GM10248 (cell line): ENCODE data around the gene OR5H15.
"Not testable (repeated sequence)": the region's sequence is repeated elsewhere in the genome, so short reads cannot be mapped to it uniquely, and the experiment has no call there.

Source experiments
- CTCF ChIA-PET: fragments of 300-600 bp; sonication (Branson Sonifier 250); formaldehyde crosslinking; extraction: SDS; loops from one replicate; lab custom pipeline; 2021; ENCODE audit warnings: antibody characterized with exemption; lab: Yijun Ruan, JAX
- POLR2A ChIA-PET: fragments of 350-650 bp; sonication (Branson Sonifier 250); formaldehyde crosslinking; extraction: SDS; loops from one replicate; lab custom pipeline; 2020; ENCODE audit warnings: antibody characterized with exemption; lab: Yijun Ruan, JAX
- DNase-seq: peaks from one replicate; pipeline ENCODE4 v3.0.0; 2012; ENCODE audit errors: extremely low spot score
- TF ChIP-seq, protein P1 (sequence below): IDR thresholded peaks from 2 replicates; pipeline ENCODE4 v1.5.1; 2012; ENCODE audit warnings: mild to moderate bottlenecking, low read depth; ENCODE audit errors: extremely low read depth, missing control alignments, control extremely low read depth

OR5H15 gene

DNA sequence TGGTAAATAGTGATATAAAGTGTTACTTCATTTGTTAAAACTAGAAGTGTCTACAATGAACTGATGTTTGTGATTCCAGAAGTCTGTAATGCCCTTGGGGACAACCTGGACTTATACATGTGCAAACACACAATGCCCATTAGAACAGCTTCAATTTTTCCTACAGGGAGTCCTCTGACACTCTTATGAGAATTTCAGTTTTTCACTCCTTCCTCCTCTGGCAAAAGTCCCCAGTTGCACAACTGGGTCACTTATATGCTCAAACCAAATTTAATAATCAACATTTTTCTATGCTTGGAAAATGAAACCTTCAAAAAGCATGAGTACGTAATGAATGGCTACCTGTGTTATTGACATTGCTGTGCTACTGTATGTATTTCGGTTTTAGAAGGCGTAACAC is at the start of gene OR5H15:
Gene OR5H15, plus strand, starts transcription at position 301 of the 400 bp plus-strand sequence. CDS start 2,004 bp downstream, outside the sequence.
- ChIA-PET POLR2A (no interaction called here), CTCF (no interaction called here)
- no peak for DNase-seq
- TF ChIP-seq, protein P1, sequence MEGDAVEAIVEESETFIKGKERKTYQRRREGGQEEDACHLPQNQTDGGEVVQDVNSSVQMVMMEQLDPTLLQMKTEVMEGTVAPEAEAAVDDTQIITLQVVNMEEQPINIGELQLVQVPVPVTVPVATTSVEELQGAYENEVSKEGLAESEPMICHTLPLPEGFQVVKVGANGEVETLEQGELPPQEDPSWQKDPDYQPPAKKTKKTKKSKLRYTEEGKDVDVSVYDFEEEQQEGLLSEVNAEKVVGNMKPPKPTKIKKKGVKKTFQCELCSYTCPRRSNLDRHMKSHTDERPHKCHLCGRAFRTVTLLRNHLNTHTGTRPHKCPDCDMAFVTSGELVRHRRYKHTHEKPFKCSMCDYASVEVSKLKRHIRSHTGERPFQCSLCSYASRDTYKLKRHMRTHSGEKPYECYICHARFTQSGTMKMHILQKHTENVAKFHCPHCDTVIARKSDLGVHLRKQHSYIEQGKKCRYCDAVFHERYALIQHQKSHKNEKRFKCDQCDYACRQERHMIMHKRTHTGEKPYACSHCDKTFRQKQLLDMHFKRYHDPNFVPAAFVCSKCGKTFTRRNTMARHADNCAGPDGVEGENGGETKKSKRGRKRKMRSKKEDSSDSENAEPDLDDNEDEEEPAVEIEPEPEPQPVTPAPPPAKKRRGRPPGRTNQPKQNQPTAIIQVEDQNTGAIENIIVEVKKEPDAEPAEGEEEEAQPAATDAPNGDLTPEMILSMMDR: no peak

DNA sequence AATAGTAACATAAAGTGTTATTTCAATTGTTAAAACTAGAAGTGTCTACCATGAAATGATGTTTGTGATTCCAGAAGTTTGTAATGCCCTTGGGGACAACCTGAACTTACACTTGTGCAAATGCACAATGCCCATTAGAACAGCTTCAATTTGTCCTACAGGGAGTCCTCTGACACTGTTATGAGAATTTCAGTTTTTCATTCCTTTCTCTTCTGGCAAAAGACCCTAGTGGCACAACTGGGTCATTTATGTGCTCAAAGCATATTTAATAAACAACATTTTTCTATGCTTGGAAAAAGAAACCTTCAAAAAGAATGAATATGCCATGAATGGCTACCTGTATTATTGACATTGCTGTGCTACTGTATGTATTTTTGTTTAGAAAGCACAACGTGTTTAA is 36.1 kb upstream of the OR5H15 start, which contains the start of gene OR5H1:
Gene OR5H1, plus strand, starts transcription at position 301 of the 400 bp plus-strand sequence. CDS start 1,977 bp downstream, outside the sequence.
- DNase-seq: no peak
- ChIA-PET CTCF (no interaction called here), POLR2A (no interaction called here)
- TF ChIP-seq, protein P1: no peak

- DNase-seq: no peak
- TF ChIP-seq, protein P1: no peak
- ChIA-PET CTCF (interaction anchor here (1.3 to 1.5 kb wide), 2 partner anchors 10 to 25 kb away, joined by 3 to 4 read pairs; no protein-coding TSS in a partner anchor), POLR2A (no interaction called here)
Measured at GRCh38 chr3:98136631-98137030, 29.9 kb upstream of the OR5H15 start.

- POLR2A ChIA-PET, DNase-seq: not testable (repeated sequence)
- CTCF ChIA-PET: interaction anchor here (1.3 kb wide), 1 partner anchor 12 kb away, joined by 5 read pairs; no protein-coding TSS in a partner anchor
Measured at GRCh38 chr3:98137826-98138557, 28.5 kb upstream of the OR5H15 start.

- DNase-seq: no peak
- ChIA-PET CTCF (interaction anchor here (2.0 kb wide), 1 partner anchor 188 kb away, joined by 5 read pairs; no protein-coding TSS in a partner anchor), POLR2A (no interaction called here)
- TF ChIP-seq, protein P1: no peak
Measured at GRCh38 chr3:98140531-98140930, 26.0 kb upstream of the OR5H15 start.

DNA sequence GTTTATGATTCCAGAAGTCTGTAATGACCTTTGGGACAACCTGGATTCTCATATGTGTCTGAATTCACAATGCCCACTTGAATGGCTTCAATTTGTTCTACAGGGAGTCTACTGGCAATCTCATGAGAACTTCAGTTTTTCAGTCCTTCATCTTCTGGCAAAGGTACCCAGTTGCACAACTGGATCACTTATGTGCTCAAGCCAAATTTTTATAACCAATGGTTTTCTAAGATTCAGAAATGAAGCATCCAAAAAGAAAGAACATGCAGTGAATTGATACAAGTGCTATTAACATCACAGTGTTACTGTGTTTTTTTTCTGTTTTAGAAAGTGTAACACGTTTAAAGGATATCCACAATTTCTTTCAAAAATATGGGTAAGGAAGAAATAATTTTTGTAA is 19.3 kb upstream of the OR5H15 start, which contains the start of gene OR5H14:
Gene OR5H14, plus strand, starts transcription at position 301 of the 400 bp plus-strand sequence. CDS start 1,907 bp downstream, outside the sequence.
- POLR2A ChIA-PET: no interaction called here
- TF ChIP-seq, protein P1: no peak

DNA sequence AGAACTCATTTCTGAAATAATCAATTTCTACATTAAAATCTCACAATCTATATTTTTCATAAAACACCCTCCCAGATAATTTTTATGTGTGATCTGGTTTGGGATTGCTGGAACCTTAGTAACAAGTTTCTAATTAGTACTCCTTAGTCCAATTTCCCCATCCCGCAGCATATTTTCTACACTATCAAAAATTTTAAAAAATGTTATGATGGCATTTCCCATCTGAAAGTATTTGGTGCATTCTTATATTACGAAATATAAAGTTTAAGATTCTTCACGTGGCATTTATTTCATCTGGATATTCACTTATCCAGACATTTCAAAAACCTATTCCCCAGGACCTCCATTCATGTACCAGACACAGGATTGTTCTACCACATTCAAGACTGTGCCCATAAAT is 17.7 kb upstream of the OR5H15 start:
- DNase-seq: no peak
- TF ChIP-seq, protein P1: no peak
- ChIA-PET POLR2A (no interaction called here), CTCF (interaction anchor here (1.1 kb wide), 1 partner anchor 13 kb away, joined by 3 read pairs; no protein-coding TSS in a partner anchor)

More for the DNA sequence above, 19.3 kb upstream of the OR5H15 start, which contains the start of gene OR5H14:
- DNase-seq: no peak
- CTCF ChIA-PET: no interaction called here

DNA sequence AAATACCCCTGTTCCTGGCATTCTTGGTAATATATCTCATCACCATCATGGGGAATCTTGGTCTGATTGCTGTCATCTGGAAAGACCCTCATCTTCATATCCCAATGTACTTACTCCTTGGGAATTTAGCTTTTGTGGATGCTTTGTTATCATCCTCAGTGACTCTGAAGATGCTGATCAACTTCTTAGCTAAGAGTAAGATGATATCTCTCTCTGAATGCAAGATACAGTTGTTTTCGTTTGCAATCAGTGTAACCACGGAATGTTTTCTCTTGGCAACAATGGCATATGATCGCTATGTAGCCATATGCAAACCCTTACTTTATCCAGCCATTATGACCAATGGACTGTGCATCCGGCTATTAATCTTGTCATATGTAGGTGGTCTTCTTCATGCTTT is 17.0 kb upstream of the OR5H15 start:
- DNase-seq, POLR2A ChIA-PET: not testable (repeated sequence)
- CTCF ChIA-PET: interaction anchor here (1.1 kb wide), 1 partner anchor 12 kb away, joined by 3 read pairs; no protein-coding TSS in a partner anchor
